AG08396 (cell line): Measurements from ENCODE around the gene SULT1C4.

Experiments used
- DNase-seq: peaks from one replicate; pipeline ENCODE4 v3.0.0; 2012; ENCODE audit warnings: low spot score, mixed read lengths

The SULT1C4 gene

DNA sequence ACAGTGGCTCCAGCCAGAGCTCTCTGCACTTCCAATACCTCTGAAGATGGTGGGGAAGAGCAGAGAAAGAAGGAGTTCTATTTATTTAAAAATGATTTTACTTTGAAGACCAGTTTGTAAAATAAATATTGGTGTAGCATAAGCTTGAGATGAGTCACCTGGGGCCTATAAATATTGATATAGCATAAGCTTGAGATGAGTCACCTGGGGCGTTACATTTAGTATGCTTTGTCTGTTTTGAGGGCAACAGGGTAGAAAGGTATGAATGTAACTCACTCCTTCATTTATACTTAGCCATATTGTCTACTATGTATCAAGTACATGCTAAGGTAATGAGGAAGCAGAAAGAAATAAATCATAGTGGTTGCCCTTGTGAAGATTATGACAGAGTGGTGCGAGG, 7.7 kb upstream of the SULT1C4 start:
- no peak for DNase-seq

DNA sequence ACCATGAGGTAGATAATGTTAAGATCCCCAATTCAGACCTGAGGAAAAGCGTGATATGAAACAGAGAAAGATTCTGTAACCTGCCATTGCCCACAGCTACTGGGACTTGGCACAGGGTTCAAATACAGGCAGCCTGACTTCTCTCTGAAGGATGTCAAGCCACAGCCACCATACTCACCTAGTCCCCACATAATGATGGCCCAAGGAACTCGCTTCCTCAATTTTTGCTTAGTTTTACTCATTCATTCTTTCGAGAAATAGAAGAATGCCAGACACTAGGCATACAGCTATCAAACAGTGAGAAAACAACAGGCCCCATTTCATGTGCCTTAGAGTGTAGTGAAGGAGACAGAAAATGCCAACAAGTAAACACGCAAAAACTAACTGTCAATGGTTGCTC, 980 bp upstream of the SULT1C4 start:
- DNase-seq: no peak

DNA sequence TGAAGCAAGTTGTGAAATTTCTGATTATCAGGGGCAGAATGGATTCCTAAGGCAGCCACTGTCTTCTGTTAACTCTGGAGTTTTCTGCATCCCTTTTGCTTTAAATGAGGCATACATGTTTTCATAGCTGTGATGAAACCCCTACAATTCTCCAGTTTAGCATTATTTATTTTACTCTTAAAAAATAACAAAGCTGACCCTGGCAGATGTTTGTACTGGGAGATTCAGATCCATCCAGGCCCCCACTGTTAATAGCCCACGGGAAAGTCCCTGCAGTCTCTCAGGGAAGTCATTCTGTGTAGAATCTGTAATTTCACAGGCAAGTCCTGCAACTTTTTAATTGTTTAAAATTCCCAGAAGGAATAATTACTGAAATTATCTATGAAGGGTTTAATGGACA, 353 bp upstream of the SULT1C4 start:
- DNase-seq: no peak

DNA sequence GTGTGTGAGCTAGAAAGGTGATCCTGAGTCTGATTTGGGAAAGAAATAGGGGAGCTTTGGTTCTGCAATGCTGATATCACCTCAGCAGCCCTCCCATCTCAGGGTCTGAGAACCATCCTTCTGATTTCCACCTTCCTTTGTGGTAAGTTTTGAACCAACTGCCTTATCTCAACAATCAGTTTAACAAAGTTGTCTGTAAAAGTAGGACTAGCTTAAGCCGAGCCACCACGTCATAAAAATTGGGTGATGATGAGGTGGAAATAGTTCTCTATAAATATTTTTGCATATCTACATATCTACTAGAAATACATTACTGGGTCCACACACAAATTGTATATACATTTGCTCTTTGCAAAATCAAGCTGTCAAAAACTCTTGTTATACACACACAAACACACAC, 1.1 kb downstream of the SULT1C4 start:
- no peak for DNase-seq

DNA sequence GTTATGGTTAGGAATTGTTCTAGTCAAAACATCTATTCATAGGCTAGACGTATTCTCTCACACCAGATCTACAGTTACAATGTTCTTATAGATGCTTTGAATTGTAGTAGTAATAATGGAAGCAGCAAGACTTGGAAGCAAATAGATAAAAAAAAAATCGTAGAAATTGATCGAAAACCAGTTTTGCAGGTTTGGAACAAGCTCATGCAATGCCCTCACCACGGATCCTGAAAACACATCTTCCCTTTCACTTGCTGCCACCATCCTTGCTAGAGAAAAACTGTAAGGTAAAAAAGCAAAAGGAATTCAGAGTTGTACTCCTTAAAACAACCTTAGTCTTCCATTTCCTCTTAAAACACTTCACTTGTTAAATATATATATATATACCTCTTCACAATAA, 4.4 kb downstream of the SULT1C4 start:
- no peak for DNase-seq

DNA sequence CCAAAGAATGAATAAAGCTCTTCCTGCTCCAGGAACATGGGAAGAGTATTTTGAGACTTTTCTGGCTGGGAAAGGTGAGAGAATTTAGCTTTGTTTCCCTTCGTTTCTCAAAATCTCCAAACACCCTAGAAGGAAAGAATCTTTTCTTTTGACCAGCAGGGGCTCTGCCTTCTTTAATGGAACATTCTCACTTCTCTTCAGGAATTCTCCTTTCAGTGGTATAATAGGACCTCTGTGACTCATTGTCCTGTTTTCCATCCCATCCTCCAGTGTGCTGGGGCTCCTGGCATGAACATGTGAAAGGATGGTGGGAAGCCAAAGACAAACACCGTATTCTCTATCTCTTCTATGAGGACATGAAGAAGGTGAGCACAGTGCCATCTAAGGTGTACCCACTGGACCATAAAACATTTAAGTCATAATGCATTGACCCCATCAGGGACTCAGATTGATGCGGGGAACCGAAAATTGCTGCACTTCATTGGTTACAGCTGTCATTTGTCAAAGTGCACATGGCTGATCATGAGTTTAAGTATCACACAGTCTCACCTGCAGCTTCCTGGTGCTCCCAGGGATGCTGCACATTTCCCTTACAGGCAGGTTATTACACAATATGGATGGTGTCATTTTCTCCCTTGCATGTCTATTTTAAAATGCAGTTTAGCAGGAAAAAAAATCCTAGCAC, 5.5 kb downstream of the SULT1C4 start:
- DNase-seq: no peak

DNA sequence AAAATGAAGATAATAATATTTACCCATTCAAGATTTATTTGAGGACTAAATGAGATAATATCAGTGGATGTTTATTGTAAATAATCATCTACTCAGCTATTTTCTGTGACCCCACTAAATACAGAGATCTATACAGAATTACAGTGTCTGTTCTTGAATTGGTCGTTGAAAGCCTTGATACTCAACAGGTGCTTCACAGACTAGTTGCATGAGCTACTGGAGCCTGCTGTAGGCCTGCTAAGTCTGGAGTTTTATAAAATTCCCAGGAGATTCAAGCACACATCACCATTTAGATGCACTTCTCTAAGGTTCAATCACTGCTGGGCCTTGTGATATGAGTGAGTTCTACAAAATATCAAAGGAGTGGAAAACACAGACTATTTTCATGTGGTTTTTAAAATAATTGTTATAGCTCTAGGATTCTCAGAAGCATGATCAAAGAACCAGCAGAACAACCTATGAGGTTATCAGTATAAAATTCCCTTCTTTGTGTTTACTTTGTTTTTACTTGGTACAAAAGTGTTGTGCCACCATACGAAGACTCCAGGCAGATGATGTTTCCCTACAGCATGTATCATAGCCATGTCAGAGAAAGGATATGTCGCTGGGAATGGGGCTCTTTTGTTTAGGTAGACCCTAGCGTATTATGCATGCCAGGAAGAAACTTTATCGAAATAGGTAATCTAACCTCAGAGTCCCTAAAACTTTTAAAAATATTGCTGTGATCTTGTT, 7.1 kb downstream of the SULT1C4 start:
- no peak for DNase-seq

DNA sequence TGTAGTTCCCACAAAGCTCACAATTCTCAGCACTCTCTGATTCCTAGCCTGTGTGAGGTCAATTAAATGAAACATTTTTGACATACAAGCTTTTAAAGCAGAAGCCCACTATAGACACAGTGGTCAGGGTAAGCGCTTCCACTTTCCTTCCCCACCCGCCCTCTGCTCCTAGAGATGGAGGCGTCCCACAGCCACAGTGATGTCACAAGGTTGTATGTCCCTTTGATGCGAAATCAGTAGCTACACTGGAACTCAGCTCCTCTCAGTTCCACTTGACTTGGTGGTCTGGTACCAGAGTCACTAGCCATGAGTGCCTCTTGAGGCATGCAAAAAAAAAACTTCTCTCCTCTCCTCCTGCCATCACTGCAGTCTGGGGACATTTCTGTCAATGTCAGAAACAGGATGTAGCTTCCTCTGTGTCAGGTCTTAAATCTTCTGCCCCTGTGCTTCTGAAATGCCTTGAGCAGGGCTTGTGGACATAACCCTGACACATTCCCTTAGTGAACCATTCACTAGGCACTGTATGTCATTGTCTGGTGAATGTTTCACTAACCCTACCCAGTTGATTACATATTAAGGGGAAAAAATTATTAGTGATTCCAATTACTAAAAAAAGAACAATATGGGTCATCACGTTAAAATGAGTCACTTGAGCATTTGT, 7.8 kb downstream of the SULT1C4 start:
- DNase-seq: no peak

DNA sequence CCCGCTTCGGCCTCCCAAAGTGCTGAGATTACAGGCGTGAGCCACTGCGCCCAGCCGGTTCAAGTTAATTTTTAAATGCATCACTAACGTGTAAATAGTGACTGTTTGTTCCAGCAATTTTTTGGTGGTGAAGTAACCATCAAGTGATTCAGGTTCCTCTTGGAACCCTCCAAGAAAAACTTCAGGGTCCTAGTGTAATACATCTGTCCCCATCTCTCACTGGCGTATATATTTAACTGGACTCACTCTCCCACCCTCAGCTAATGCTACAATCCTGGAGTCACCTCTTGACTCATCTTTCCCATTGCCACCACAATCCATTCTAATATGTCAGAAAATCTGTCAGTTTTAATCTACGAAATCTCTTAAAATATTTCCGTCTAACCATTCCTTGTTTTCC, 10.3 kb downstream of the SULT1C4 start:
- DNase-seq: no peak

DNA sequence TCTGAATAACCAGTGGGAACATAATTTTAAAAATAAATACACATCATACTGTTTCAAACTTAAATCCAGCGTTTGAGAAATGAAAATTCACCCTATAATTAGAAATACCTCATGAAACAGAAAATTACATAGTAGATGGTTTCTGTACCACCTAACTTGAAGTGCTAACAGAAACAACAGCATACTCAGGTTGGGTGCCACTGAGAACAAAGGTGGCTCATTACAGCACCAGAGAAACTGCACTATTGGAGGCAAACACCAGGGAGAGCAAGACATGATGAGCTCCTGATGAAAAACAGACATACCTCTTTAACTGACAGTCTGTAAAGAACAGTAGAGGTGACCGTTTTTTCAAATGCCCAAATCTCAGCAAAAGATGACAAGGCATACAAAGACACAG, 12.6 kb downstream of the SULT1C4 start:
- no peak for DNase-seq

DNA sequence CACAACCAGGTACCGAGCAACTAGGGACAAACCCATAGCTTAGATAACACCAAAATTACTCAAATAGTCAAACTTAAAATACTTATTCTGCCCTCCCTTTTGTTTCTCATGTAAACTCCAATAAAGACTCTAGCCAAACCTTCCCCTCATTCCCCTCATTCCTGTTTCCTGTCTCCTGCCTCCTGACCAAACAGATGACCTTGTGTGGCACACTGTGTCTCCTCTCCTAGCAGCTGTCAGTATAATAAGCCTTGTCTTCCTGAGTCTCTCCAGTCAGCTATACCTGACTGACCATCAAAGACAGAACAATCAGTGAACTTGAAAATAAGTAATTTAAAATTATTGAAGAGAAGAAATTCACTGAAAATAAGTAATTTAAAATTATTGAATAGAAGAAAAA, 14.3 kb downstream of the SULT1C4 start:
- DNase-seq: no peak

DNA sequence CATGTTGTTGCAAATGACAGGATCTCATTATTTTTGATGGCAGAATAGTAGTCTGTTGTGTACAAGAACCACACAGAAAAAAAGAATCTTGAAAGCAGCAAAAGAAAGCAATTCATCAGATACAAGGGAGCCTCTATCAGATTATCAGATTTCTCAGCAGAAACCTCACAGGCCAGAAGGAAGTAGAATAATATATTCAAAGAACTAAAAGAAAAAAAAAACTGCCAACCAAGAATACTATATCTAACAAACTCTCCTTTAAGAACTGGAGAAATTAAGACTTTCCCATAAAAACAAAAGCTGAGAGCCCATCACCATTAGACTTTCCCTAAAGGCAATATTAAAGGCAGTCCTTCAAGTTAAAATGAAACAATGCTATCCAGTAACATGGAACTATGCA, 15.4 kb downstream of the SULT1C4 start:
- no peak for DNase-seq

DNA sequence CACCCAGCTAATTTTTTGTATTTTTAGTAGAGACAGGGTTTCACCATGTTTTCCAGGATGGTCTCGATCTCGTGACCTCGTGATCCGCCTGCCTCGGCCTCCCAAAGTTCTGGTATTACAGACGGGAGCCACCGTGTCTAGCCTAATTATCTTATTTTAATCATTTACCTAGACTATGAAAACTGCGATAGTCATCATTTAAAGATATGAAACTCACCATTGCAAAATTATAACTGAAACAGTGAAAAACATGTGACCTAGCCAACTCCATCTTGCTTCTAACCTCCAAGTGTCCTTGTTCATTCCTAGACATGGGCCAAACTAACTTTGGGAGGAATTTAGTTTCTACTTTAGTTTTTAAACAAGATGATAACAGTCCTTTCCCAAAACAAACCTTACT, 17.4 kb downstream of the SULT1C4 start:
- DNase-seq: no peak

DNA sequence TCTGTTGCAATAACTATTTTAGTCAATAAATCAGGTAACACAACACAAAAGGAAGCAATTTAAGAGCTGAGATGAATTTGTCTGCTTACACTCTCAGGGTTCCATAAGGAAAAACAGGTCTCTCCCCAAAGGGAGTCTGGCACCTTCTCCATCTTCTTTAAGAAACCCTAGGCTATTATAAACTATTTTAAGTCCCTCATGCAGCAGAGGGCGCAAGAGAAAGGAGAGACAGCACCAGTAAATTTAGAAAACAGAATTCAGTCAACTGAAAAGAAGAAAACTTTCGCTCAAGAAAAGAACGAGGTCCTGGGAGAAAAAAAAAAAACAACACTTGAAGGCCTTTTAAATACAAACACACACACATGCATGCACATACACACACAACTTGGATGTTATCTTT, 19.1 kb downstream of the SULT1C4 start:
- DNase-seq: no peak

DNA sequence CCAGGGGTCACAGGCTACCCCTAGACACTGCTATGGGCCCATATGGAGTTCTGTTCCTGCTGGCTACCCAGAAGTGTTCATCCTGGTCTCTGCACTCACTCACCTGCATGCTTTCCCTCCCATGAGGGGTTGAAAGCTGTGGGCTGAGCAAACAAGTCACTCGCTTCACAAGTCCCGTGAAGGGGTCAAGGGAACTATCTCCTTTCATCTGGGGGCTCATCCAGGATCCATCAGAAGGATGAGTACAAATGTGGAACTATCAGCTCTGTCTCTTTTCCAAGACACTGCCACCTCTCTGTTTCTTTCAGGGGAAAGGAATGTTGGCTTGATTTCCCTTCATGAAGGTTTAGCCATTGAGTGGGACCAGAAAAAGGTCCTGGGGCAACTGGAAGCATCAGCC, 21.7 kb downstream of the SULT1C4 start:
- no peak for DNase-seq

DNA sequence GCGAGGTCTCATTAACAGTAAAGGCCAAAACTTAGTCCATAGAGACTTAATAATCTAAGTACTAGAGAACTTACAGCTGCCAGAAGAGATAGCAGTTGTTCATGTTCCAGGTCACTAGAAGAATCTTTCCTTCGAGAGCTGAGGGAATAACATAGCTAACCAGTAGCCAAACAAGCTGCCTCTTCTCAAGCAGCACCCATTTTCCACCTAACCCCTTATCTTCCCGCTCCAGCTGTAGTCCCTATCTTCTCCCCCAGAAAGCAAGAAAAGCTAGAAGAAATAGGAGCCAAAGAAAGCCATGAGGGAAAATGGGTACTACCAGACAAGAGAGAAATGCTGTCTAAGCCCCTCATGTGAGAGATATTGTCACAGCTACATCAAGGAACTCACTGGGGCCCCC, 24.0 kb downstream of the SULT1C4 start:
- no peak for DNase-seq

DNA sequence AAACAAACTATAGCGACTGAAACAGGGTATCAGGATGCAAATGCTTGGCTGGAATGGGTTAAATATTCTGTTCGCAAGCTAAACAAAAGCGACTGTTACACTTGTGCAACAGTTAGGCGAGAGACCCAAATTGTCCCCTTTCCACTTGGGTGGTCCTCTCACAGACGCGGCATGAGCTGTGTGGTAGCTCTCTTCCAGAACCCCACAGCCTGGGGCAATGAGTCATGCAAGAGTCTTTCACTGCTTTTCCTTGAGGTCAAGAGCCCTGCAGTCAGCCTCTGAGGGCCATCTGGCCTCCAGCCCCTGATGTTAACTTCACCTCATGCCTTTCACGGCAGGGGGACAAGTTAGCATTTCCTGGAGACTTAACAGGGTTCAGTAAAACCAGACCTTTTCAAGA, 25.7 kb downstream of the SULT1C4 start:
- no peak for DNase-seq

DNA sequence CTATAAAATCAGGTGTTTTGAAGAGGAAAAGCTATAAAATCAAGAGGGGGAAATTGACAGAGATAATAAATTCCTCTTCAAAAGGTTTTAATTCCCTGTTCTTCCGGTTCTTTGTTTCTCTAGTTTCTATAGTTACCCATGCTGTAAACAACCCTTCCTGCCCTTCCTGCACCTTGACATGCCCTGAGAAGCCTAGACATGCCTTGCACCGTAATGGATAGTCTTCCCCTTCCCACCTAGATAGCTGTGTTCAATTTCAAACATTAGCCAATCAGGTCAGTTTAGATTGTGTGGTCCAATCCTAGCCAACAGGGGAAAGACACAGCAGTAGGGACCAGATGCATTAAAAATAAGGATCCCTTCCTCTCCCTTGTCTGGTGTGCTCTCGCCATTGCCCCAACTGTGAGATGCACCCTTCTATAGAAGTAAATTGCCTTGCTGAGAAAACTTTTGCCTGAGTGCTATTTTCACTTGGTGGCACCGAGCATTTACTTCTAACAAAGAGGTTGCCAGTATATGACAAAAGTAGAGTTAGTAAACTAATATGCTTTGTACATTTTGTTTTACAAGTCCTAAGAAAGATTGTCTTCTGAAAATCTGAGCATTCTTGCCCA, 27.1 kb downstream of the SULT1C4 start:
- no peak for DNase-seq

DNA sequence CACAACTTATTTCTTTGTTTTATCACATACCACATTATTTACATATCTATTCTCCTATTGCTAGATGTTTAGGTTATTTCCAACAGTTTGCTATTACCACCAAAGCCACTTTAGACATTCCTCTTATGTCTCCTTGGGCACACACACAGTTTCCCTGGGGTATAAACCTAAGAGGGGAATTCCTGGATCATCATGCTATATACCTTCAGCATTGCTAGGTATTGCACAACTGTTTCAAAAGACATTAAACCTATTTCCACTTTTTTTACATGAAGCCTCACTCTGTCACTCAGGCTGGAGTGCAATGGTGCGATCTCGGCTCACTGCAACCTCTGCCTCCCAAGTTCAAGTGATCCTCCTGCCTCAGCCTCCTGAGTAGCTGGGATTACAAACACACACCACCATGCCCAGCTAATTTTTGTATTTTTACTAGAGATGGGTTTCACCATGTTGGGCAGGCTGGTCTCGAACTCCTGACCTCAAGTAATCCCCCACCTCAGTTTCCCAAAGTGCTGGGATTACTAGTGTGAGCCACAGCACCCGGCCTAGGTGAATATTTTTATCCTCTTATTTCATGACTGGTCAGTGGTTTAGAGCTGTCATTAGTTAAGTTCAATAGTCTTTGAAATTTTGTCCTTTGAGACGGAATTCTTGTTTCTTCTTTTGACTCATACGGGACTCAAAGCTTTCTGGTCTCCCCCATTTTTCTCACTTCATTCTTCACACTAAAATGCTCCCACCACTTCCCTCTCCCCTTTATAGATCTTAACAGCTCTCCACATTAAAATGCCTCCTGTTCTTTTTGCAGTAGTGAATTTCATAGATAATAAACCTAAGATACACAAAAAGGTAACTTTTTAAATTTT, 30.3 kb downstream of the SULT1C4 start:
- DNase-seq: no peak

DNA sequence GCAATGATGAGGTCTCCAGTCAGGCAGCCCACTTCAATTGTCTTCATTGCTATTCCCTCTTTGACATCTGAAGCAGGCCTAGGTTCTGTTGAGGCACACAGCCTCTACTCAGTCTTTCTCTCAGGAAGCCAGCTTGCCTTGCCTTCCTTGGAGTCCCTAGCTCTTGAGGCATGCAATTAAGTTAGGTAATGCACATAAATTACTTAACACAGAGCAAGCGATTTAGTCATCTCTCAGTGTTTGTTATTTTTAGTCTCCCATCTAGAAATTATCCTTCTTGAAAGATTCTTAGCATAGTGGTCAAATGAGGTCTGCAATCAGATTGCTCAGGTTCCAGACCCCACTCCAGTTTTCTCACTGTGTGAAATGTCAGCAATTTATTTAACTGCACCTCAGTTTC, 32.0 kb downstream of the SULT1C4 start:
- DNase-seq: no peak

DNA sequence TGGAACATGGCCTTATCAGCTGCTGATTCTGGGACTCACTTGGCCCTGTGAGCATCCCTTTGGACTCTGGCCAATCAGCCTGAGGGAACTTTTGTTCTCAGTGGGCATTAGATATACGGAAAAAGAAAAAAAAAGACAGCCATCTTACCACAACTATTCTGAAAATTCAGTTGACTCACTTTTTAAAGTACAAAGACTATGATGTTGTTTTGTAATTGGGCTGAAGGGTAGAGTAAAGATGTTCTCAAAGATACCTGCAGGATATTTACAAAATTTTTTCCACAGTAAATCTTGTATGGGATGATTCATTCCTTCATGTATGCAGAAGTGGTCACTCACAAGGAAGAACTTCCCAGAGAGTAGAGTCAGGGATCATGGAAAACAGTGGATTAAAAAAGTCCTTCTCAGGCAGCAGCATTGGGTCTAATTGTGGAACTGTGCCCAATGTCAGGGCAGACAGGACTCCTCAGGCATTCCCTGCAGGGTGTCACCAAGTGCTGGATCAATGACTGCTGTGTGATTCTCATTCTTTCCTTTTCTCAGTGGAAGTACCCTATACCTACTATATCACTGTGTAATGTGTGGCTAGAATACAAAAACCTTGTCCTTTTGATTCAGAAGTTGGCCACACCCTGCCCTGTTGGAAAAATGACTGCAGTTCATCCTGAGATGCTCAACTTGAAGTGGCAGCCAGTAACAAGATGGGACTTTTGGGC, 35.4 kb downstream of the SULT1C4 start:
- DNase-seq: peak; percentile 52
